Pancreas (tissue), 10 donors: ENCODE data around the gene PRKD1. TPM values are rescaled to one million over a fixed set of nuclear protein-coding genes. Genes with fewer than 3 reads are reported as not detected.

Experiments
- ATAC-seq, 4 donors: fragments of 200-7000 bp; cut with Tn5 transposase; one replicate each; pipeline versions ENCODE4 v1.8.0 to v1.9.1; 2020; ENCODE audit warnings: mild to moderate bottlenecking in 4 of 4, moderate library complexity in 4 of 4
- DNase-seq, 6 donors: peaks; one replicate each; pipeline ENCODE4 v3.0.0-alpha.2; 2020
- FAIRE-seq: peaks from 2 replicates; lab custom pipeline; 2012; peaks lifted over from hg19 to GRCh38; lab: Jason Lieb, UNC
- H3K27ac ChIP-seq, 4 donors: fragments of 200-600 bp; sonication (generic); 1 replicate in 3 of 4; 2 replicates in 1 of 4; pipeline versions ENCODE4 v1.5.0 to v1.8.0; 2020
- H3K27me3 ChIP-seq, 4 donors: fragments of 200-600 bp; one replicate each; pipeline ENCODE4 v1.8.0; 2021
- H3K36me3 ChIP-seq, 3 donors: fragments of 200-600 bp; sonication (generic) in 1 of 3; one replicate each; pipeline versions ENCODE4 v1.5.0 to v1.8.0; 2020 to 2021
- H3K4me1 ChIP-seq, 3 donors: fragments of 200-600 bp; one replicate each; pipeline ENCODE4 v1.8.0; 2021
- H3K4me3 ChIP-seq, 4 donors: fragments of 200-600 bp; sonication (generic) in 2 of 4; one replicate each; pipeline versions ENCODE4 v1.5.0 to v1.8.0; 2020 to 2021
- H3K9me3 ChIP-seq, 4 donors: fragments of 200-600 bp; one replicate each; pipeline ENCODE4 v1.8.0; 2021
- CTCF ChIP-seq, 4 donors: fragments of 200-600 bp; sonication (generic) in 3 of 4; IDR thresholded peaks; one replicate each; pipeline versions ENCODE4 v1.5.0 to v1.8.0; 2021; ENCODE audit warnings: antibody characterized with exemption in 4 of 4
- WGBS, 2 donors: extraction: QIAGEN DNeasy Blood & Tissue Kit; methylation state at CpG; one replicate each; pipeline ENCODE4 v1.1.7; 2013; 5-methylcytosine and 5-hydroxymethylcytosine counted together
- intact Hi-C, 3 donors: fragments of 100-400 bp; cut with DNase I; formaldehyde crosslinking; loops; one replicate each; pipeline versions ENCODE4 v1.11.1 to v1.14.2; 2022
- polyA plus RNA-seq, 2 donors: library from polyadenylated mRNA; stranded (reverse); fragments of 200-250 nt; gene quantifications; one replicate each; pipeline ENCODE4 v1.2.3, GENCODE V29; 2013
- total RNA-seq, 6 donors: library from RNA; stranded (reverse); fragmentation: NEBNext Ultra II Directional in 4 of 6; extraction: Animal tissue kit (Norgen Biotek cat#: 25700) in 4 of 6; gene quantifications; one replicate each; pipeline versions ENCODE4 v1.2.1 to v1.2.4, GENCODE V29; 2021 to 2023
- donor health status: healthy with polysubstance abuse.
- donor health status: DM: no; HTN: no; CAD: no; lungs with moderate emphysema.
- donor health status: DM: no; HTN: no; CAD: no.
- donor health status: control.
- donor health status: control.
- donor health status: Bipolar disorder and iron deficiency.
- donor health status: DM: yes; HTN: yes; CAD: no.
- donor health status: DM: no; HTN: no; CAD: no.
- donor health status: DM: no; HTN: no; CAD: no.
- donor health status: DM: yes; HTN: yes; CAD: no.

The PRKD1 gene
- total and polyA plus RNA-seq, 8 donors: 3.1 to 13.2 (median 4.2) TPM

GRCh38 chr14:29815016-29815674, 112.5 kb downstream of the PRKD1 start:
- H3K27ac ChIP-seq: no peak overlapping the region
- no peak for TF ChIP-seq CTCF (IDR thresholded peaks at IDR 0.05)
- DNase-seq: no peak
- intact Hi-C loops: no loop called here
- H3K4me1 ChIP-seq: peaks cover 2 to 18% (median 4%) of the 10 kb centered on the region in 3 donors
- H3K4me3 ChIP-seq: no peak overlapping the region
- 70 to 84% methylated on average over 4 of the region's 4 CpGs for WGBS, 2 donors
- no peaks in the 10 kb centered on the region for H3K36me3 ChIP-seq
- no peak for FAIRE-seq
- no peaks in the 10 kb centered on the region for H3K27me3 ChIP-seq
- no peaks in the 10 kb centered on the region for H3K9me3 ChIP-seq
- no peak for ATAC-seq

DNA sequence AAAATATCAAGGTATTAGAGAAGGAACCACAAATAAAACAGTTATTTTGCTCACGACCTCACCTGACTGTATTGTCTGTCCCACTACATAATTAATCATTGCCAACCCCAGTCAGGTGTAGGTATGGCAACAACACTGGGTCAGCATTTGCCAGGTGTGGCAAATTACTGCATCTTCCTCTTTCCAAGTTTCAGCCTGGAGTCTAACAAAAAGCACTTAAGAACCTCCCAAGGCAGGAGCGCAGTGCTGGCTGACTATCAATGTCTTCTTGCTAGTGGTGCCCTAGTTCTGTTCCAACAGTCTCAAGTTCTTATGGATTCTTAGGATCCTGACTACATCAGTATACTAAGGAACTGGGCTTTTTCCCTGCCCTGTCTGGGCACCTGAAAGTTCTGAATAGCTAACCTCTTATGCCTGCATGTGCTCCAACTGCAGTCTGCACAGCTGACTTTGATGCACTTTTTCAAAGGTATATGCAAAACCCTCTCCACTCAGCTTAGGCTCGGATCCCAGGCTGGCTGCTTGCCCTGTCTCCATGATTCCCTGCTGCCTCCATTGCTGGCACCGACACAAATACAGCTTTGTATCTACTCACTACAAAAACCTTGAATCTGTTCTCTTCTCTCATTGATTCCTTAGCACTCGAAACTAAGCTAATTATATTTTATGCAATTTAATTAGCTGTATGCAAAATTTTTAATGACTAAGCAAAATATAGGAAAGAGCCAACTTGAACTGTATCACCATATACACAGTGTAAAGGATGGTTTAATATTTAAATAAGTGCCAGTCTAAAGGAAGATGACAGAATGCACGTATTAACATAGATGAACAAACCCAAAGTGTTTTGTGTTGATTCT, 113.3 kb downstream of the PRKD1 start:
- intact Hi-C loops: no loop called here
- Histone ChIP-seq H3K27me3 (no peaks in the 10 kb centered on the region), H3K4me3 (no peak overlapping the region), H3K4me1 (peaks cover 5 to 18% (median 10%) of the 10 kb centered on the region in 3 donors), H3K27ac (no peak overlapping the region), H3K9me3 (no peaks in the 10 kb centered on the region), H3K36me3 (no peaks in the 10 kb centered on the region)
- WGBS, 2 donors: 30 to 39% methylated on average over 6 of the region's 6 CpGs
- ATAC-seq (peak; percentile 78 to 90 (median 82)), FAIRE-seq (no peak), DNase-seq (peak; percentile 61 to 81 (median 70))
- no peak for TF ChIP-seq CTCF (IDR thresholded peaks at IDR 0.05)

DNA sequence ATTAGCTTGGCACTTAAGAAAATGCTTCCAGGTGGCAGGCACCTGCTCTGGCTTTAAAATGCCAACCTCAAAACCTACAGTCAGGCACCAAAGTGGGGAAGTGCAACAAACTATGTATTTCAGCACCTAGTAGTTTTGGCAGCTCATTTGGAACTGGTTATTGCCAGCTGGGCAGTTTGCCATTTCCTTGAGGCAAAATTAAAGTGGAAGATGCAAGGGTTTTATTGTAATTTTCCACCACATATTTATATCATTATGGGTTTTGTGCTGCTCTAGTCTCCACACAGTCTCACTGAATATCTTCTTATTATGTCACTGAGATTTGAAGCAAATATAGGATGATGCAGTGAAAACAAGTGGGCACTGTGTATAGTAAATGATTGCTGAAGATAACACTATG, 117.0 kb downstream of the PRKD1 start:
- Histone ChIP-seq H3K4me1 (peaks cover 5 to 18% (median 10%) of the 10 kb centered on the region in 3 donors), H3K27me3 (no peaks in the 10 kb centered on the region), H3K4me3 (no peak overlapping the region), H3K27ac (no peak overlapping the region), H3K36me3 (no peaks in the 10 kb centered on the region), H3K9me3 (no peaks in the 10 kb centered on the region)
- no peak for TF ChIP-seq CTCF (IDR thresholded peaks at IDR 0.05)
- peak in 3 of 6 donors; percentile 6 to 20 (median 18) for DNase-seq
- intact Hi-C loops: no loop called here
- FAIRE-seq: no peak
- peak in 3 of 4 donors; percentile 26 to 40 (median 36) for ATAC-seq

DNA sequence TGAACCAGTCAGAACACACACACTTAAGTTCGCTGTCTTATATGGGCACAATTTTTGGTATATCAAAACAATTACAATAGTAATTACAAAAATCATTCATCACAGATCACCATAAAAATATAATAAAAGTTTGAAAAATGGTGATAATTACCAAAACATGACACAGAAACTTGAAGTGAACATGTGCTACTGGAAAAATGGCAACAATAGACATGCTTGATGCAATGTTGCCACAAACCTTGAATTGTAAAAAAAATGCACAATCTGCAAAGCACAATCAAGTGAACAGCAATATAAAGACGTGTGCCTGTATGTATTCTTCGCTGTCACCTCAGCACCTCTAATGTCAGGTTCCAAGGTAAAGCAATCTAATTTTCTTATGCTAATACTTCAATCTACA, 117.6 kb downstream of the PRKD1 start:
- H3K4me1 ChIP-seq: peaks cover 5 to 18% (median 10%) of the 10 kb centered on the region in 3 donors
- H3K27ac ChIP-seq: no peak overlapping the region
- no peak for DNase-seq
- no peak for TF ChIP-seq CTCF (IDR thresholded peaks at IDR 0.05)
- 82 to 84% methylated on average over 3 of the region's 3 CpGs for WGBS, 2 donors
- no peak for FAIRE-seq
- H3K36me3 ChIP-seq: no peaks in the 10 kb centered on the region
- H3K27me3 ChIP-seq: no peaks in the 10 kb centered on the region
- H3K4me3 ChIP-seq: no peak overlapping the region
- no peak for ATAC-seq
- no peaks in the 10 kb centered on the region for H3K9me3 ChIP-seq
- intact Hi-C loops: no loop called here
